Mesenchymal stem cell (in vitro differentiated cells and primary cell): Measurements from ENCODE around the gene UCN2.

Source experiments
- DNase-seq: peaks from one replicate; pipeline ENCODE4 v3.0.0-alpha.2; 2013
- H2AFZ ChIP-seq: one replicate; pipeline ENCODE4 v1.6.1; 2013; ENCODE audit warnings: low read depth, mild to moderate bottlenecking, control low read depth, inconsistent platforms, low read length, moderate library complexity
- H2AK5ac ChIP-seq: 2 replicates; pipeline ENCODE4 v1.6.1; 2013; ENCODE audit warnings: low read length, moderate library complexity, mild to moderate bottlenecking, inconsistent platforms; ENCODE audit not compliant: severe bottlenecking
- H2BK120ac ChIP-seq: one replicate; pipeline ENCODE4 v1.6.1; 2013; ENCODE audit warnings: low read depth, mild to moderate bottlenecking, inconsistent platforms, low read length, moderate library complexity
- H2BK12ac ChIP-seq, 2 experiments: one replicate each; pipeline ENCODE4 v1.6.1; 2013; ENCODE audit warnings: inconsistent platforms in 2 of 2, low read length in 2 of 2, mild to moderate bottlenecking in 2 of 2, moderate library complexity in 2 of 2, control low read depth in 1 of 2
- H2BK15ac ChIP-seq: one replicate; pipeline ENCODE4 v1.6.1; 2013; ENCODE audit warnings: mild to moderate bottlenecking, low read depth, inconsistent platforms; ENCODE audit not compliant: poor library complexity, severe bottlenecking
- H2BK5ac ChIP-seq: 2 replicates; pipeline ENCODE4 v1.6.1; 2013; ENCODE audit warnings: low read depth, mild to moderate bottlenecking, low read length, control low read depth, inconsistent platforms; ENCODE audit not compliant: poor library complexity, severe bottlenecking
- H3K14ac ChIP-seq, 2 experiments: one replicate each; pipeline ENCODE4 v1.6.1; 2013; ENCODE audit warnings: inconsistent platforms in 2 of 2, low read length in 2 of 2, control low read depth in 1 of 2, mild to moderate bottlenecking in 1 of 2, moderate library complexity in 1 of 2
- H3K18ac ChIP-seq, 2 experiments: one replicate each; pipeline ENCODE4 v1.6.1; 2013; ENCODE audit warnings: inconsistent platforms in 2 of 2, low read length in 2 of 2, control low read depth in 1 of 2, low read depth in 1 of 2, mild to moderate bottlenecking in 1 of 2
- H3K23ac ChIP-seq, 2 experiments: one replicate each; pipeline ENCODE4 v1.6.1; 2013; ENCODE audit warnings: inconsistent platforms in 2 of 2, low read length in 2 of 2, mild to moderate bottlenecking in 2 of 2, moderate library complexity in 2 of 2, control low read depth in 1 of 2
- H3K27ac ChIP-seq: 2 replicates; pipeline ENCODE4 v1.5.1; 2013; ENCODE audit warnings: mild to moderate bottlenecking, moderate library complexity, low read length, control low read depth, inconsistent platforms; ENCODE audit not compliant: poor library complexity, severe bottlenecking
- H3K27me3 ChIP-seq, 2 experiments: 2 replicates each; pipeline versions ENCODE4 v1.6.1 to v1.7.0; 2013; ENCODE audit warnings: low read length in 2 of 2, mild to moderate bottlenecking in 2 of 2, moderate library complexity in 2 of 2, control low read depth in 1 of 2, inconsistent platforms in 1 of 2; ENCODE audit not compliant: control insufficient read depth in 1 of 2, insufficient read depth in 1 of 2
- H3K36me3 ChIP-seq, 2 experiments: 2 replicates each; pipeline versions ENCODE4 v1.6.1 to v1.7.0; 2013; ENCODE audit warnings: low read length in 2 of 2, control low read depth in 1 of 2, inconsistent platforms in 1 of 2, low read depth in 1 of 2, mild to moderate bottlenecking in 1 of 2; ENCODE audit not compliant: insufficient read depth in 2 of 2, control insufficient read depth in 1 of 2
- H3K4ac ChIP-seq, 2 experiments: one replicate each; pipeline ENCODE4 v1.6.1; 2013; ENCODE audit warnings: inconsistent platforms in 2 of 2, low read length in 2 of 2, mild to moderate bottlenecking in 2 of 2, moderate library complexity in 2 of 2, control low read depth in 1 of 2, low read depth in 1 of 2
- H3K4me1 ChIP-seq: 2 replicates; pipeline ENCODE4 v1.6.1; 2013; ENCODE audit warnings: low read depth, low read length, control low read depth; ENCODE audit not compliant: control insufficient read depth, insufficient read depth
- H3K4me2 ChIP-seq: 2 replicates; pipeline ENCODE4 v1.6.1; 2013; ENCODE audit warnings: low read length, mild to moderate bottlenecking, inconsistent platforms; ENCODE audit not compliant: poor library complexity, severe bottlenecking
- H3K4me3 ChIP-seq, 2 experiments: 2 replicates each; pipeline versions ENCODE4 v1.5.1 to v1.7.0; 2013; ENCODE audit warnings: low read length in 2 of 2, mild to moderate bottlenecking in 2 of 2, control low read depth in 1 of 2, low read depth in 1 of 2; ENCODE audit not compliant: insufficient read depth in 1 of 2
- H3K79me1 ChIP-seq: replicated peaks from 2 replicates; pipeline ENCODE4 v1.6.1; 2013; ENCODE audit warnings: mild to moderate bottlenecking, control low read depth, low read length, inconsistent platforms; ENCODE audit not compliant: poor library complexity, severe bottlenecking
- H3K9ac ChIP-seq: 2 replicates; pipeline ENCODE4 v1.7.0; 2013; ENCODE audit warnings: mild to moderate bottlenecking, low read length, moderate library complexity
- H3K9me3 ChIP-seq: 2 replicates; pipeline ENCODE4 v1.7.0; 2013; ENCODE audit warnings: mild to moderate bottlenecking, low read length; ENCODE audit not compliant: control insufficient read depth
- H4K8ac ChIP-seq: one replicate; pipeline ENCODE4 v1.6.1; 2013; ENCODE audit warnings: inconsistent platforms, mild to moderate bottlenecking, low read length, moderate library complexity
- H4K91ac ChIP-seq: one replicate; pipeline ENCODE4 v1.6.1; 2013; ENCODE audit warnings: mild to moderate bottlenecking, low read length, inconsistent platforms
- WGBS: methylation state at CpG from one replicate; pipeline ENCODE4 v1.1.7; 2013; ENCODE audit warnings: mixed read lengths; 5-methylcytosine and 5-hydroxymethylcytosine counted together

The UCN2 gene

DNA sequence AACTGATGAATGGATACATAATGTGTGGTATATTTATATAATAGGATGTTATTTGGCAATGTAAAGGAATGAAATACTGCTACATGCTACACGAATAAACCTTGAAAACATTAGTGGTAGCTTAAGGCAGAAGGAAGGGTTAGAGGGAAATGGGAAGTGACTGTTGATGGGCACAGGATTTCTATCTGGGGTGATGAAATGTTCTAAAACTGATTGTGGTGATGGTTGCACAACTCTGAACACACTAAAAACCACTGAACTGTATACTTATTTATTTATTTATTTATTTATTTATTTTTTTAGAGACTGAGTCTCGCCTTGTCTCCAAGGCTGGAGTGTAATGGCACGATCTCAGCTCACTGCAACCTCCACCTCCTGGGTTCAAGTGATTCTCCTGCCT lies 34.8 kb downstream of the UCN2 start:
- Histone ChIP-seq H3K18ac (no peak overlapping the region), H4K8ac (no peak overlapping the region), H2BK5ac (no peak overlapping the region), H3K23ac (no peak overlapping the region), H3K27me3 (no peaks in the 10 kb centered on the region), H4K91ac (no peak overlapping the region), H3K79me1 (peaks cover 6% of the 10 kb centered on the region), H3K4me2 (no peak overlapping the region), H2BK12ac (no peak overlapping the region), H3K14ac (no peak overlapping the region), H3K4me1 (no peaks in the 10 kb centered on the region), H2AFZ (no peak overlapping the region), H2AK5ac (no peak overlapping the region), H3K4ac (no peak overlapping the region), H3K4me3 (no peak overlapping the region), H3K9ac (no peak overlapping the region), H2BK120ac (no peak overlapping the region), H3K27ac (no peak overlapping the region), H3K9me3 (no peaks in the 10 kb centered on the region), H3K36me3 (peaks cover 4 to 33% of the 10 kb centered on the region in 2 experiments), H2BK15ac (no peak overlapping the region)
- DNase-seq = no peak
- 99% methylated on average over 3 of the region's 3 CpGs for WGBS

- H2BK5ac ChIP-seq = no peak overlapping the region
- DNase-seq = no peak
- H3K18ac ChIP-seq = no peak overlapping the region
- H2AK5ac ChIP-seq = no peak overlapping the region
- no peak overlapping the region for H2BK12ac ChIP-seq
- H3K9ac ChIP-seq = no peak overlapping the region
- no peaks in the 10 kb centered on the region for H3K4me1 ChIP-seq
- no peak overlapping the region for H4K91ac ChIP-seq
- H3K23ac ChIP-seq = no peak overlapping the region
- no peaks in the 10 kb centered on the region for H3K27me3 ChIP-seq
- H3K4me3 ChIP-seq = no peak overlapping the region
- H3K79me1 ChIP-seq = peaks cover 6% of the 10 kb centered on the region
- H3K36me3 ChIP-seq = peaks cover 4 to 38% of the 10 kb centered on the region in 2 experiments
- no peak overlapping the region for H2BK15ac ChIP-seq
- no peak overlapping the region for H3K4me2 ChIP-seq
- H4K8ac ChIP-seq = no peak overlapping the region
- H3K27ac ChIP-seq = no peak overlapping the region
- H3K14ac ChIP-seq = no peak overlapping the region
- H3K9me3 ChIP-seq = no peaks in the 10 kb centered on the region
- no peak overlapping the region for H3K4ac ChIP-seq
- H2AFZ ChIP-seq = no peak overlapping the region
- no peak overlapping the region for H2BK120ac ChIP-seq
- WGBS = 100% methylated on average over 9 of the region's 9 CpGs
Measured at GRCh38 chr3:48528048-48528447, 35.5 kb downstream of the UCN2 start.

DNA sequence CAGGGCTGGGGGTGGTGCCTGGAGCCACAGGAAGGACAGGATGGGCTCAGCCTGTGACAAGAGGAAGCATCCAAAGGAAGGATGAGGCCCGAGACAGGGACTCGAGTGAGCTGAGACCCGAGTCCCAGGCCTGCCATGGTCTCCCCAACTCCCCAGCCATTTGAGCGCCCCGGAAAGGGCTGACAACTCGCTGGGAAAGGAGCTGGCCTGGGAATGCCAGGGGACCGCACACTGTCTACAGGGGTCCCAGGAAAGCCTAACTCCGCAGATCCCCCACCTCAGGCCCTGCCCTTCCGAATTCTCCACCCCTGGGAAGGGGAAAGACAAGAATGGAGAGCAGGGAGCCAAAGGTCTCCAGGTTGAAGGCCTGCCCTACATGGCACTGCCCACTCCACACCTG lies 38.6 kb downstream of the UCN2 start:
- Histone ChIP-seq H2AFZ (no peak overlapping the region), H3K27me3 (no peaks in the 10 kb centered on the region), H3K14ac (no peak overlapping the region), H3K4me3 (no peak overlapping the region), H2BK5ac (no peak overlapping the region), H3K4me2 (no peak overlapping the region), H2AK5ac (no peak overlapping the region), H3K9me3 (no peaks in the 10 kb centered on the region), H3K23ac (no peak overlapping the region), H3K9ac (no peak overlapping the region), H4K8ac (no peak overlapping the region), H3K27ac (no peak overlapping the region), H4K91ac (no peak overlapping the region), H2BK12ac (no peak overlapping the region), H3K4me1 (no peaks in the 10 kb centered on the region), H2BK15ac (no peak overlapping the region), H3K4ac (no peak overlapping the region), H3K18ac (no peak overlapping the region), H3K79me1 (peaks cover 3% of the 10 kb centered on the region), H2BK120ac (no peak overlapping the region), H3K36me3 (peaks cover 4 to 63% of the 10 kb centered on the region in 2 experiments)
- no peak for DNase-seq
- WGBS = 94% methylated on average over 7 of the region's 9 CpGs

- Histone ChIP-seq H4K8ac (no peak overlapping the region), H2BK15ac (no peak overlapping the region), H3K4me1 (peaks cover 6% of the 10 kb centered on the region), H3K23ac (no peak overlapping the region), H2AFZ (no peak overlapping the region), H3K14ac (no peak overlapping the region), H3K27me3 (no peaks in the 10 kb centered on the region), H3K79me1 (peaks cover 6% of the 10 kb centered on the region), H3K27ac (no peak overlapping the region), H3K4ac (no peak overlapping the region), H3K9ac (no peak overlapping the region), H3K4me3 (no peak overlapping the region), H3K18ac (no peak overlapping the region), H2AK5ac (no peak overlapping the region), H3K4me2 (no peak overlapping the region), H3K9me3 (no peaks in the 10 kb centered on the region), H2BK120ac (no peak overlapping the region), H2BK12ac (no peak overlapping the region), H4K91ac (no peak overlapping the region), H3K36me3 (peaks cover 0 to 82% of the 10 kb centered on the region in 2 experiments), H2BK5ac (no peak overlapping the region)
- WGBS = 100% methylated on average over 6 of the region's 6 CpGs
- DNase-seq = no peak
Measured at GRCh38 chr3:48521635-48522034, 41.9 kb downstream of the UCN2 start.
